RWPE1 (cell line): ENCODE measurements around the gene BBS12.

ENCODE experiments used
- CTCF ChIA-PET: fragments of 350-600 bp; sonication (Branson Sonifier 250); formaldehyde crosslinking; extraction: SDS; loops from one replicate; lab custom pipeline; 2021; lab: Yijun Ruan, JAX
- POLR2A ChIA-PET: fragments of 400-600 bp; formaldehyde crosslinking; extraction: SDS; loops from one replicate; lab custom pipeline; 2020; ENCODE audit warnings: antibody characterized with exemption; ENCODE audit not compliant: low non-redundant PET; lab: Yijun Ruan, JAX
- DNase-seq: peaks from one replicate; pipeline ENCODE4 v3.0.0; 2012; ENCODE audit warnings: low spot score
- H3K27ac ChIP-seq: fragments of 450-650 bp; 2 replicates; pipeline ENCODE4 v1.5.1; 2017
- CTCF ChIP-seq: fragments of 450-650 bp; conservative IDR thresholded peaks from 2 replicates; pipeline ENCODE4 v1.5.1; 2017; ENCODE audit warnings: low read depth, mild to moderate bottlenecking

The BBS12 gene

GRCh38 chr4:122722256-122722655 lies 10.2 kb upstream of the BBS12 start:
- TF ChIP-seq CTCF: no peak
- no peak for DNase-seq
- no peak overlapping the region for H3K27ac ChIP-seq
- CTCF ChIA-PET: no interaction called here
- POLR2A ChIA-PET: no interaction called here

- ChIA-PET CTCF (interaction anchor here (0.9 kb wide), 1 partner anchor 108 kb away, joined by 3 read pairs; the partner anchor contains the start of gene IL21), POLR2A (no interaction called here)
- DNase-seq: no peak
- no peak overlapping the region for H3K27ac ChIP-seq
- no peak for TF ChIP-seq CTCF
Observed at GRCh38 chr4:122728856-122729255, 3.6 kb upstream of the BBS12 start.

GRCh38 chr4:122731676-122732075 lies 828 bp upstream of the BBS12 start:
- TF ChIP-seq CTCF: no peak
- POLR2A ChIA-PET: interaction anchor here (0.6 kb wide), 1 partner anchor 153 kb away, joined by 3 read pairs; no protein-coding TSS in a partner anchor
- DNase-seq: no peak
- CTCF ChIA-PET: interaction anchor here (0.7 to 1.8 kb wide), 3 partner anchors 15 to 183 kb away, joined by 3 to 10 read pairs (median 3); no protein-coding TSS in a partner anchor
- H3K27ac ChIP-seq: no peak overlapping the region

GRCh38 chr4:122733787-122734120 lies 1.2 kb downstream of the BBS12 start:
- no peak for TF ChIP-seq CTCF
- H3K27ac ChIP-seq: no peak overlapping the region
- ChIA-PET POLR2A (no interaction called here), CTCF (no interaction called here)
- DNase-seq: no peak

- peak; percentile 11 for DNase-seq
- H3K27ac ChIP-seq: no peak overlapping the region
- TF ChIP-seq CTCF: no peak
- ChIA-PET POLR2A (no interaction called here), CTCF (interaction anchor here (0.8 kb wide), 1 partner anchor 22 kb away, joined by 4 read pairs; no protein-coding TSS in a partner anchor)
Observed at GRCh38 chr4:122739174-122739573, 6.7 kb downstream of the BBS12 start.

- H3K27ac ChIP-seq: no peak overlapping the region
- TF ChIP-seq CTCF: no peak
- ChIA-PET CTCF (no interaction called here), POLR2A (no interaction called here)
- DNase-seq: no peak
Observed at GRCh38 chr4:122742933-122743829, 10.7 kb downstream of the BBS12 start.
